Heart left ventricle (tissue), 16 donors: ENCODE data around the gene RNF212. TPM values are rescaled to one million over a fixed set of nuclear protein-coding genes. Genes with fewer than 3 reads are reported as not detected.

Experiments
- ATAC-seq, 4 donors: fragments of 200-7000 bp; cut with Tn5 transposase; one replicate each; pipeline ENCODE4 v1.9.1; 2020 to 2022; ENCODE audit warnings: moderate library complexity in 4 of 4, mild to moderate bottlenecking in 3 of 4, moderate number of reproducible peaks in 1 of 4
- DNase-seq, 5 donors: peaks; one replicate each; pipeline ENCODE4 v3.0.0-alpha.2; 2020
- H3K27ac ChIP-seq, 12 donors: fragments of 200-600 bp; sonication (generic) in 4 of 12; one replicate each; pipeline versions ENCODE4 v1.5.0 to v1.8.0; 2016 to 2022; ENCODE audit warnings: mild to moderate bottlenecking in 2 of 12
- H3K27me3 ChIP-seq, 9 donors: fragments of 200-600 bp; sonication (generic) in 2 of 9; one replicate each; pipeline versions ENCODE4 v1.5.1 to v1.8.0; 2016 to 2022; ENCODE audit warnings: mild to moderate bottlenecking in 3 of 9
- H3K36me3 ChIP-seq, 9 donors: fragments of 200-600 bp; sonication (generic) in 2 of 9; one replicate each; pipeline versions ENCODE4 v1.5.0 to v1.8.0; 2018 to 2022; ENCODE audit warnings: mild to moderate bottlenecking in 2 of 9
- H3K4me1 ChIP-seq, 12 donors: fragments of 200-600 bp; sonication (generic) in 4 of 12; one replicate each; pipeline versions ENCODE4 v1.5.0 to v1.8.0; 2016 to 2022; ENCODE audit warnings: mild to moderate bottlenecking in 3 of 12
- H3K4me3 ChIP-seq, 12 donors: fragments of 200-600 bp; sonication (generic) in 4 of 12; one replicate each; pipeline versions ENCODE4 v1.5.0 to v1.8.0; 2017 to 2022; ENCODE audit warnings: mild to moderate bottlenecking in 9 of 12, moderate library complexity in 4 of 12
- H3K9me3 ChIP-seq, 12 donors: fragments of 200-600 bp; sonication (generic) in 4 of 12; one replicate each; pipeline versions ENCODE4 v1.5.0 to v1.8.0; 2016 to 2022; ENCODE audit warnings: mild to moderate bottlenecking in 1 of 12
- CTCF ChIP-seq, 12 donors: fragments of 200-600 bp; sonication (generic) in 4 of 12; IDR thresholded peaks; one replicate each; pipeline versions ENCODE4 v1.5.0 to v1.8.0; 2018 to 2022; ENCODE audit warnings: antibody characterized with exemption in 12 of 12, mild to moderate bottlenecking in 5 of 12
- POLR2A ChIP-seq, 2 donors: fragments of 450-650 bp; IDR thresholded peaks; one replicate each; pipeline ENCODE4 v1.6.1; 2017; ENCODE audit warnings: antibody characterized with exemption in 2 of 2, mild to moderate bottlenecking in 2 of 2, moderate library complexity in 2 of 2
- WGBS, 4 donors: extraction: QIAGEN DNeasy Blood & Tissue Kit in 2 of 4; methylation state at CpG; one replicate each; pipeline versions ENCODE4 v1.1.5 to v1.1.7; 2013 to 2018; 5-methylcytosine and 5-hydroxymethylcytosine counted together
- intact Hi-C, 10 donors: fragments of 100-400 bp; cut with DNase I; formaldehyde crosslinking; loops; one replicate each; pipeline versions ENCODE4 v1.11.1 to v1.14.2; 2022
- polyA plus RNA-seq, 2 donors: library from polyadenylated mRNA; stranded (reverse); fragments of 200-250 nt; gene quantifications; one replicate each; pipeline ENCODE4 v1.2.3, GENCODE V29; 2013
- total RNA-seq, 9 donors: library from RNA; depleted of rRNA in 2 of 9; stranded (reverse); fragments of >200 nt in 2 of 9; fragmentation: NEBNext Ultra II Directional in 3 of 9; extraction: Animal tissue kit (Norgen Biotek cat#: 25700) in 3 of 9; gene quantifications; one replicate each; pipeline versions ENCODE4 v1.1.0 to v1.2.4, GENCODE V29; 2016 to 2023
- donor health status: ischemic (EF 13 %, LVEDD 7.1; RV severe dilation, severe dysfunction).
- donor health status: healthy with polysubstance abuse.
- donor health status: DM: no; HTN: yes; CAD: no.
- donor health status: DM: no; HTN: no; CAD: no.
- donor health status: ischemic (EF 25% LVEDD 6.9; RV normal size, moderate dysfunction).
- donor health status: ischemic (EF 25% LVEDD 5.7; RV mildly dilated, moderate dysfunction).
- donor health status: healthy.
- donor health status: DM: yes; HTN: yes; CAD: no.
- donor health status: ischemic (EF 35%, LVEDD 5.7; RV mildly dilated, moderate dysfunction).
- donor health status: nonischemic (EF 11% LVEDD 7.7; RV severe dilation, severe dysfunction).
- donor health status: DM: yes; HTN: yes; CAD: no.
- donor health status: PGD.
- donor health status: ischemic (EF 29% LVEDD 5.4; RV normal size, mild dysfunction).
- donor health status: nonischemic (EF 23%, LVEDD 6.1; RV moderate dilation, normal function).

RNF212 gene
- total and polyA plus RNA-seq, 11 donors = 0.25 to 1.6 (median 0.48) TPM; not detected in 4

GRCh38 chr4:1099270-1099669, 14.1 kb downstream of the RNF212 start:
- ATAC-seq (no peak), DNase-seq (no peak)
- Histone ChIP-seq H3K4me1 (no peaks in the 10 kb centered on the region), H3K27me3 (peaks cover 0 to 4% (median 0%) of the 10 kb centered on the region in 9 donors), H3K4me3 (no peak overlapping the region), H3K27ac (no peak overlapping the region), H3K36me3 (no peaks in the 10 kb centered on the region), H3K9me3 (no peaks in the 10 kb centered on the region)
- intact Hi-C loops = no loop called here
- no peak for TF ChIP-seq CTCF (IDR thresholded peaks at IDR 0.05)
- no peak for TF ChIP-seq POLR2A (IDR thresholded peaks at IDR 0.05)
- WGBS, 4 donors = 89 to 90% (median 90%) methylated on average over 9 of the region's 9 CpGs

GRCh38 chr4:1098311-1098925, 14.9 kb downstream of the RNF212 start:
- no peaks in the 10 kb centered on the region for H3K36me3 ChIP-seq
- intact Hi-C loops = no loop called here
- no peaks in the 10 kb centered on the region for H3K4me1 ChIP-seq
- no peak for ATAC-seq
- TF ChIP-seq CTCF (IDR thresholded peaks at IDR 0.05) = no peak
- TF ChIP-seq POLR2A (IDR thresholded peaks at IDR 0.05) = no peak
- DNase-seq = no peak
- no peak overlapping the region for H3K27ac ChIP-seq
- peaks cover 0 to 4% (median 0%) of the 10 kb centered on the region in 9 donors for H3K27me3 ChIP-seq
- WGBS, 4 donors = 90 to 93% (median 92%) methylated on average over 8 of the region's 8 CpGs
- no peaks in the 10 kb centered on the region for H3K9me3 ChIP-seq
- H3K4me3 ChIP-seq = no peak overlapping the region

GRCh38 chr4:1097553-1097952, 15.8 kb downstream of the RNF212 start:
- TF ChIP-seq CTCF (IDR thresholded peaks at IDR 0.05) (no peak), POLR2A (IDR thresholded peaks at IDR 0.05) (no peak)
- intact Hi-C loops = no loop called here
- Histone ChIP-seq H3K4me1 (no peaks in the 10 kb centered on the region), H3K9me3 (no peaks in the 10 kb centered on the region), H3K4me3 (no peak overlapping the region), H3K27me3 (peaks cover 0 to 4% (median 0%) of the 10 kb centered on the region in 9 donors), H3K27ac (no peak overlapping the region), H3K36me3 (no peaks in the 10 kb centered on the region)
- ATAC-seq (no peak), DNase-seq (no peak)
- WGBS, 4 donors = 82 to 92% (median 89%) methylated on average over 9 of the region's 9 CpGs

GRCh38 chr4:1096841-1097240, 16.5 kb downstream of the RNF212 start:
- Histone ChIP-seq H3K36me3 (no peaks in the 10 kb centered on the region), H3K27me3 (peaks cover 0 to 4% (median 0%) of the 10 kb centered on the region in 9 donors), H3K9me3 (no peaks in the 10 kb centered on the region), H3K4me3 (no peak overlapping the region), H3K27ac (no peak overlapping the region), H3K4me1 (no peaks in the 10 kb centered on the region)
- intact Hi-C loops = no loop called here
- DNase-seq = no peak
- TF ChIP-seq POLR2A (IDR thresholded peaks at IDR 0.05) (no peak), CTCF (IDR thresholded peaks at IDR 0.05) (no peak)
- ATAC-seq = no peak
- 78 to 90% (median 80%) methylated on average over 2 to 5 of the region's 5 CpGs for WGBS, 4 donors
